ENCODE data around the gene SLC28A1.

SLC28A1 gene

GRCh38 chr15:84894736-84895425 lies 10.4 kb downstream of the SLC28A1 start:
- Histone ChIP-seq H3K9me2 (replicated peaks; ENCODE audit: insufficient read depth, low read length) (no peaks in the 10 kb centered on the region), H2AFZ (ENCODE audit: low read depth, low read length, severe bottlenecking) (no peak overlapping the region), H3K9me3 (ENCODE audit: insufficient read depth, low read length) (no peaks in the 10 kb centered on the region), H3K4me3 (ENCODE audit: insufficient read depth, low read length, poor library complexity, severe bottlenecking) (no peak overlapping the region), H4K20me1 (ENCODE audit: low read depth, low read length) (no peaks in the 10 kb centered on the region), H3K79me2 (ENCODE audit: insufficient read depth, low read length) (no peaks in the 10 kb centered on the region), H3K27me3 (ENCODE audit: low read length) (no peaks in the 10 kb centered on the region), H3K9ac (ENCODE audit: low read length) (no peak overlapping the region), H3K36me3 (ENCODE audit: low read length) (no peaks in the 10 kb centered on the region), H3K27ac (ENCODE audit: low read depth, low read length) (no peak overlapping the region), H3F3A (ENCODE audit: insufficient read depth) (no peaks in the 10 kb centered on the region), H3K4me2 (ENCODE audit: low read depth, low read length, poor library complexity, severe bottlenecking) (no peak overlapping the region)
- TF ChIP-seq EZH2phosphoT487 (conservative IDR thresholded peaks at IDR 0.05; ENCODE audit: low read length) (no peak), CTCF (IDR thresholded peaks at IDR 0.05; ENCODE audit: insufficient read depth, low read length, poor library complexity, severe bottlenecking) (no peak)

GRCh38 chr15:84898761-84899160 lies 14.3 kb downstream of the SLC28A1 start:
- peaks cover 7% of the 10 kb centered on the region; the same call in 1 of the 2 replicates for H3K9me3 ChIP-seq (ENCODE audit: insufficient read depth, low read length)
- H3K27me3 ChIP-seq (ENCODE audit: low read length), result no peaks in the 10 kb centered on the region
- no peaks in the 10 kb centered on the region for H3F3A ChIP-seq (ENCODE audit: insufficient read depth)
- H3K9me2 ChIP-seq (replicated peaks; ENCODE audit: insufficient read depth, low read length), result no peaks in the 10 kb centered on the region
- no peaks in the 10 kb centered on the region for H3K36me3 ChIP-seq (ENCODE audit: low read length)
- no peak overlapping the region for H3K4me2 ChIP-seq (ENCODE audit: low read depth, low read length, poor library complexity, severe bottlenecking)
- no peak for TF ChIP-seq CTCF (IDR thresholded peaks at IDR 0.05; ENCODE audit: insufficient read depth, low read length, poor library complexity, severe bottlenecking)
- TF ChIP-seq EZH2phosphoT487 (conservative IDR thresholded peaks at IDR 0.05; ENCODE audit: low read length), result no peak
- H3K27ac ChIP-seq (ENCODE audit: low read depth, low read length), result no peak overlapping the region
- H3K4me3 ChIP-seq (ENCODE audit: insufficient read depth, low read length, poor library complexity, severe bottlenecking), result no peak overlapping the region
- H3K9ac ChIP-seq (ENCODE audit: low read length), result no peak overlapping the region
- no peaks in the 10 kb centered on the region for H3K79me2 ChIP-seq (ENCODE audit: insufficient read depth, low read length)
- no peak overlapping the region for H2AFZ ChIP-seq (ENCODE audit: low read depth, low read length, severe bottlenecking)
- H4K20me1 ChIP-seq (ENCODE audit: low read depth, low read length), result no peaks in the 10 kb centered on the region

GRCh38 chr15:84899750-84900149 lies 15.3 kb downstream of the SLC28A1 start:
- no peaks in the 10 kb centered on the region for H4K20me1 ChIP-seq (ENCODE audit: low read depth, low read length)
- H2AFZ ChIP-seq (ENCODE audit: low read depth, low read length, severe bottlenecking), result no peak overlapping the region
- TF ChIP-seq CTCF (IDR thresholded peaks at IDR 0.05; ENCODE audit: insufficient read depth, low read length, poor library complexity, severe bottlenecking) (no peak), EZH2phosphoT487 (conservative IDR thresholded peaks at IDR 0.05; ENCODE audit: low read length) (no peak)
- no peak overlapping the region for H3K27ac ChIP-seq (ENCODE audit: low read depth, low read length)
- H3K9me3 ChIP-seq (ENCODE audit: insufficient read depth, low read length), result peaks cover 7% of the 10 kb centered on the region; the same call in 1 of the 2 replicates
- H3K36me3 ChIP-seq (ENCODE audit: low read length), result no peaks in the 10 kb centered on the region
- H3K9ac ChIP-seq (ENCODE audit: low read length), result no peak overlapping the region
- no peaks in the 10 kb centered on the region for H3K9me2 ChIP-seq (replicated peaks; ENCODE audit: insufficient read depth, low read length)
- no peaks in the 10 kb centered on the region for H3F3A ChIP-seq (ENCODE audit: insufficient read depth)
- H3K4me2 ChIP-seq (ENCODE audit: low read depth, low read length, poor library complexity, severe bottlenecking), result no peak overlapping the region
- no peaks in the 10 kb centered on the region for H3K27me3 ChIP-seq (ENCODE audit: low read length)
- no peak overlapping the region for H3K4me3 ChIP-seq (ENCODE audit: insufficient read depth, low read length, poor library complexity, severe bottlenecking)
- H3K79me2 ChIP-seq (ENCODE audit: insufficient read depth, low read length), result no peaks in the 10 kb centered on the region

All from SU-DHL-6 (cell line).